WTC11 (cell line): Measurements from ENCODE around the gene GPR162. TPM values are rescaled to one million over a fixed set of nuclear protein-coding genes. Genes with fewer than 3 reads are reported as not detected.

Source experiments
- EMX1 ChIP-seq: fragments of 250-450 bp; sonication (Bioruptor Pico); IDR thresholded peaks from 2 replicates; pipeline ENCODE4 v1.8.0; 2021; ENCODE audit warnings: mild to moderate bottlenecking
- ERG ChIP-seq: fragments of 250-450 bp; sonication (Bioruptor Pico); IDR thresholded peaks from 2 replicates; pipeline ENCODE4 v1.8.0; 2021; ENCODE audit warnings: mild to moderate bottlenecking
- FOXP1 ChIP-seq: sonication (generic); formaldehyde crosslinking; IDR thresholded peaks from 2 replicates; pipeline ENCODE4 v1.8.0; 2022; ENCODE audit warnings: missing genetic modification reagents, mild to moderate bottlenecking, moderate library complexity, borderline replicate concordance
- HMGXB4 ChIP-seq: sonication (generic); formaldehyde crosslinking; IDR thresholded peaks from 2 replicates; pipeline ENCODE4 v1.8.1; 2023; ENCODE audit warnings: mild to moderate bottlenecking, moderate library complexity, missing genetic modification reagents
- KAT7 ChIP-seq: sonication (generic); formaldehyde crosslinking; IDR thresholded peaks from 2 replicates; pipeline ENCODE4 v1.8.1; 2023; ENCODE audit warnings: missing genetic modification reagents, mild to moderate bottlenecking, borderline replicate concordance
- MXD4 ChIP-seq: fragments of 250-450 bp; sonication (Bioruptor Pico); IDR thresholded peaks from 2 replicates; pipeline ENCODE4 v1.8.0; 2021; ENCODE audit warnings: mild to moderate bottlenecking, moderate library complexity, borderline replicate concordance
- NFE2L1 ChIP-seq: sonication (generic); formaldehyde crosslinking; IDR thresholded peaks from 2 replicates; pipeline ENCODE4 v1.8.1; 2023; ENCODE audit warnings: missing genetic modification reagents
- NR3C1 ChIP-seq: sonication (generic); formaldehyde crosslinking; conservative IDR thresholded peaks from 2 replicates; pipeline ENCODE4 v1.8.1; 2023; ENCODE audit warnings: low read depth, mild to moderate bottlenecking, missing genetic modification reagents
- OVOL2 ChIP-seq: fragments of 250-450 bp; sonication (Bioruptor Pico); IDR thresholded peaks from 2 replicates; pipeline ENCODE4 v1.9.0; 2021; ENCODE audit warnings: mild to moderate bottlenecking, borderline replicate concordance
- RELA ChIP-seq: sonication (generic); formaldehyde crosslinking; IDR thresholded peaks from 2 replicates; pipeline ENCODE4 v1.8.1; 2022; ENCODE audit warnings: missing genetic modification reagents, mild to moderate bottlenecking, borderline replicate concordance
- SMAD4 ChIP-seq: sonication (generic); formaldehyde crosslinking; IDR thresholded peaks from 2 replicates; pipeline ENCODE4 v1.8.0; 2022; ENCODE audit warnings: mild to moderate bottlenecking, missing genetic modification reagents
- TEAD4 ChIP-seq: sonication (generic); formaldehyde crosslinking; IDR thresholded peaks from 2 replicates; pipeline ENCODE4 v1.8.0; 2022; ENCODE audit warnings: mild to moderate bottlenecking, missing genetic modification reagents
- USF2 ChIP-seq: sonication (generic); formaldehyde crosslinking; IDR thresholded peaks from 2 replicates; pipeline ENCODE4 v1.8.1; 2023; ENCODE audit warnings: mild to moderate bottlenecking, missing genetic modification reagents, moderate library complexity
- ZNF281 ChIP-seq: sonication (generic); formaldehyde crosslinking; IDR thresholded peaks from 2 replicates; pipeline ENCODE4 v1.8.0; 2023; ENCODE audit warnings: mild to moderate bottlenecking, missing genetic modification reagents
- ZNF512 ChIP-seq: sonication (generic); formaldehyde crosslinking; IDR thresholded peaks from 2 replicates; pipeline ENCODE4 v1.8.1; 2022; ENCODE audit warnings: missing genetic modification reagents, borderline replicate concordance
- ZSCAN18 ChIP-seq: fragments of 250-450 bp; sonication (Bioruptor Pico); IDR thresholded peaks from 2 replicates; pipeline ENCODE4 v2.1.2; 2022; ENCODE audit warnings: mild to moderate bottlenecking, moderate library complexity
- total RNA-seq: library from RNA; stranded (reverse); gene quantifications from 3 replicates; pipeline ENCODE4 v1.2.3, GENCODE V29; 2021
- TF ChIP-seq, protein P1 (sequence below): sonication (generic); formaldehyde crosslinking; IDR thresholded peaks from 2 replicates; pipeline ENCODE4 v1.8.1; 2022; ENCODE audit warnings: low read depth, missing genetic modification reagents, borderline replicate concordance
- TF ChIP-seq, protein P2 (sequence below): sonication (generic); formaldehyde crosslinking; IDR thresholded peaks from 2 replicates; pipeline ENCODE4 v1.8.0; 2022; ENCODE audit warnings: missing genetic modification reagents
- TF ChIP-seq, protein P3 (sequence below): fragments of 250-450 bp; sonication (Bioruptor Pico); conservative IDR thresholded peaks from 2 replicates; pipeline ENCODE4 v1.9.0; 2021; ENCODE audit warnings: mild to moderate bottlenecking

Gene GPR162
- total RNA-seq, 1 experiment from 2014 or later = 7.3 TPM

- TF ChIP-seq RELA (no peak), EMX1 (CRISPR knock-in tag) (0 out of 2 replicates have a peak, but pooled peaks have one; percentile 67), TEAD4 (CRISPR knock-in tag) (no peak), USF2 (CRISPR knock-in tag) (peak; percentile 65), ZSCAN18 (0 out of 2 replicates have a peak, but pooled peaks have one; percentile 60), ZNF512 (CRISPR knock-in tag) (no peak), HMGXB4 (no peak), ZNF281 (CRISPR knock-in tag) (no peak), FOXP1 (CRISPR knock-in tag) (0 out of 2 replicates have a peak, but pooled peaks have one; percentile 53), MXD4 (CRISPR knock-in tag) (no peak; the same call in 1 of the 2 replicates), NFE2L1 (CRISPR knock-in tag) (no peak), SMAD4 (CRISPR knock-in tag) (no peak), ERG (CRISPR knock-in tag) (no peak), KAT7 (no peak), OVOL2 (CRISPR knock-in tag) (no peak), NR3C1 (no peak)
- TF ChIP-seq, protein P1, sequence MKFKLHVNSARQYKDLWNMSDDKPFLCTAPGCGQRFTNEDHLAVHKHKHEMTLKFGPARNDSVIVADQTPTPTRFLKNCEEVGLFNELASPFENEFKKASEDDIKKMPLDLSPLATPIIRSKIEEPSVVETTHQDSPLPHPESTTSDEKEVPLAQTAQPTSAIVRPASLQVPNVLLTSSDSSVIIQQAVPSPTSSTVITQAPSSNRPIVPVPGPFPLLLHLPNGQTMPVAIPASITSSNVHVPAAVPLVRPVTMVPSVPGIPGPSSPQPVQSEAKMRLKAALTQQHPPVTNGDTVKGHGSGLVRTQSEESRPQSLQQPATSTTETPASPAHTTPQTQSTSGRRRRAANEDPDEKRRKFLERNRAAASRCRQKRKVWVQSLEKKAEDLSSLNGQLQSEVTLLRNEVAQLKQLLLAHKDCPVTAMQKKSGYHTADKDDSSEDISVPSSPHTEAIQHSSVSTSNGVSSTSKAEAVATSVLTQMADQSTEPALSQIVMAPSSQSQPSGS = no peak
- TF ChIP-seq, protein P2, sequence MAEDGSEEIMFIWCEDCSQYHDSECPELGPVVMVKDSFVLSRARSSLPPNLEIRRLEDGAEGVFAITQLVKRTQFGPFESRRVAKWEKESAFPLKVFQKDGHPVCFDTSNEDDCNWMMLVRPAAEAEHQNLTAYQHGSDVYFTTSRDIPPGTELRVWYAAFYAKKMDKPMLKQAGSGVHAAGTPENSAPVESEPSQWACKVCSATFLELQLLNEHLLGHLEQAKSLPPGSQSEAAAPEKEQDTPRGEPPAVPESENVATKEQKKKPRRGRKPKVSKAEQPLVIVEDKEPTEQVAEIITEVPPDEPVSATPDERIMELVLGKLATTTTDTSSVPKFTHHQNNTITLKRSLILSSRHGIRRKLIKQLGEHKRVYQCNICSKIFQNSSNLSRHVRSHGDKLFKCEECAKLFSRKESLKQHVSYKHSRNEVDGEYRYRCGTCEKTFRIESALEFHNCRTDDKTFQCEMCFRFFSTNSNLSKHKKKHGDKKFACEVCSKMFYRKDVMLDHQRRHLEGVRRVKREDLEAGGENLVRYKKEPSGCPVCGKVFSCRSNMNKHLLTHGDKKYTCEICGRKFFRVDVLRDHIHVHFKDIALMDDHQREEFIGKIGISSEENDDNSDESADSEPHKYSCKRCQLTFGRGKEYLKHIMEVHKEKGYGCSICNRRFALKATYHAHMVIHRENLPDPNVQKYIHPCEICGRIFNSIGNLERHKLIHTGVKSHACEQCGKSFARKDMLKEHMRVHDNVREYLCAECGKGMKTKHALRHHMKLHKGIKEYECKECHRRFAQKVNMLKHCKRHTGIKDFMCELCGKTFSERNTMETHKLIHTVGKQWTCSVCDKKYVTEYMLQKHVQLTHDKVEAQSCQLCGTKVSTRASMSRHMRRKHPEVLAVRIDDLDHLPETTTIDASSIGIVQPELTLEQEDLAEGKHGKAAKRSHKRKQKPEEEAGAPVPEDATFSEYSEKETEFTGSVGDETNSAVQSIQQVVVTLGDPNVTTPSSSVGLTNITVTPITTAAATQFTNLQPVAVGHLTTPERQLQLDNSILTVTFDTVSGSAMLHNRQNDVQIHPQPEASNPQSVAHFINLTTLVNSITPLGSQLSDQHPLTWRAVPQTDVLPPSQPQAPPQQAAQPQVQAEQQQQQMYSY = no peak
- TF ChIP-seq, protein P3, sequence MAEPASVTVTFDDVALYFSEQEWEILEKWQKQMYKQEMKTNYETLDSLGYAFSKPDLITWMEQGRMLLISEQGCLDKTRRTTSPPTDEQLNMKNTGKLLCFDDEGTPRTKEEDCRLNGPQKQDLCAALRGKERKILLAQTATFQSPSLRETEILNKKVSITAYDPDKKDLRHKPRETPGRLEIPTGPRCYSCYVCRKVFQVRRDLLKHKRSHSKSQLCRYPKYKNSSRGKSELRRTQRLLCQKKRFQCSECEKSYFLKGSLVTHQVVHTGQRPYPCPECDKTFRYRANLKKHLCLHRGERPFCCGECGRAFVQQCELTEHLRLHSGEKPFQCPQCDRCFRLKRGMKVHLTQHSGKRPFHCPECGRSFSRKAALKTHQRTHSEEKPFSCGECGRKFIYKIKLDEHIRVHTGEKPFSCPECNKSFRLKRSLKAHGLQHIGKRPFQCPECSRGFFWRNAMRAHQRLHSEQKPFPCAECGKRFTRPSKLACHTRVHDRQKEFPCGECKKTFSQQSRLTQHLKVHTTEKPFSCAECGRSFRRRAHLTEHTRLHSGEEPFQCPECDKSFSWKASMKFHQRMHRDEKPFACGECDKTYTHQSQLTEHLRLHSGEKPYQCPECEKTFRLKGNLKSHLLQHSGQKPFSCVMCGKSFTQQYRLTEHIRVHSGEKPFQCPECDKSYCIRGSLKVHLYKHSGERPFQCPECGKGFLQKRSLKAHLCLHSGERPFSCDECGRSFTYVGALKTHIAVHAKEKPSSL (CRISPR knock-in tag) = no peak
Observed at GRCh38 chr12:6851921-6852650, 30.5 kb downstream of the GPR162 start, which contains the start of gene USP5 (continued).
